SK-N-SH (cell line): ENCODE data around the gene TTN. TPM values are rescaled to one million over a fixed set of nuclear protein-coding genes. Genes with fewer than 3 reads are reported as not detected.

Experiments
- CTCF ChIA-PET: fragments of 300-600, 350-600 bp; formaldehyde crosslinking; extraction: SDS; loops from one replicate; lab custom pipeline; 2021; lab: Yijun Ruan, JAX
- POLR2A ChIA-PET: fragments of 350-600 bp; sonication (Branson Sonifier 250); formaldehyde crosslinking; extraction: SDS; loops from one replicate; lab custom pipeline; 2020; ENCODE audit warnings: antibody characterized with exemption, inconsistent platforms; lab: Yijun Ruan, JAX
- DNase-seq: peaks from one replicate; pipeline ENCODE4 v3.0.0; 2012
- H2AFZ ChIP-seq: fragments of 200-600 bp; sonication (generic); 2 replicates; pipeline ENCODE4 v1.8.1; 2016; ENCODE audit warnings: antibody characterized with exemption, mild to moderate bottlenecking, low read depth
- H3F3A ChIP-seq: fragments of 200-600 bp; sonication (generic); replicated peaks from 2 replicates; pipeline ENCODE3; 2016; ENCODE audit warnings: antibody characterized with exemption, mild to moderate bottlenecking; ENCODE audit not compliant: insufficient read depth
- H3K27ac ChIP-seq, 2 experiments: fragments of 200-500 bp in 1 of 2; fragments of 200-600 bp in 1 of 2; sonication (Bioruptor generic) in 1 of 2; sonication (generic), shearing (Covaris generic) in 1 of 2; 2 replicates each; pipeline versions ENCODE4 v1.5.1 to v1.6.1; 2014 to 2016; ENCODE audit warnings: low read depth in 2 of 2, inconsistent platforms in 1 of 2, low read length in 1 of 2, mild to moderate bottlenecking in 1 of 2, mixed read lengths in 1 of 2
- H3K27me3 ChIP-seq: fragments of 200-600 bp; sonication (generic), shearing (Covaris generic); 2 replicates; pipeline ENCODE4 v1.6.1; 2016; ENCODE audit warnings: mixed run types; ENCODE audit not compliant: insufficient read depth
- H3K36me3 ChIP-seq, 2 experiments: fragments of 200-500 bp in 1 of 2; fragments of 200-600 bp in 1 of 2; sonication (Bioruptor generic) in 1 of 2; sonication (generic) in 1 of 2; replicated peaks in 1 of 2; 2 replicates each; pipeline versions ENCODE3 to v1.5.1; 2014 to 2016; ENCODE audit warnings: low read length in 1 of 2, mild to moderate bottlenecking in 1 of 2; ENCODE audit not compliant: insufficient read depth in 2 of 2, control insufficient read depth in 1 of 2
- H3K4me1 ChIP-seq, 2 experiments: fragments of 200-500 bp in 1 of 2; fragments of 200-600 bp in 1 of 2; sonication (Bioruptor generic) in 1 of 2; sonication (generic), shearing (Covaris generic) in 1 of 2; 2 replicates each; pipeline versions ENCODE4 v1.5.1 to v1.6.1; 2014 to 2016; ENCODE audit warnings: low read depth in 1 of 2, low read length in 1 of 2, mixed run types in 1 of 2; ENCODE audit not compliant: insufficient read depth in 2 of 2, control insufficient read depth in 1 of 2
- H3K4me2 ChIP-seq: fragments of 200-600 bp; sonication (generic), shearing (Covaris generic); 2 replicates; pipeline ENCODE4 v1.6.1; 2017; ENCODE audit warnings: mixed run types
- H3K4me3 ChIP-seq, 2 experiments: fragments of 200-500 bp in 1 of 2; fragments of 200-600 bp in 1 of 2; sonication (Bioruptor generic) in 1 of 2; sonication (generic), shearing (Covaris generic) in 1 of 2; 2 replicates each; pipeline versions ENCODE4 v1.5.1 to v1.8.1; 2014 to 2016; ENCODE audit warnings: low read depth in 2 of 2, inconsistent platforms in 1 of 2, low read length in 1 of 2, mild to moderate bottlenecking in 1 of 2, mixed read lengths in 1 of 2, moderate library complexity in 1 of 2
- H3K79me2 ChIP-seq: fragments of 200-600 bp; sonication (generic); 2 replicates; pipeline ENCODE4 v1.8.1; 2017; ENCODE audit warnings: mild to moderate bottlenecking; ENCODE audit not compliant: insufficient read depth
- H3K9ac ChIP-seq: fragments of 200-600 bp; sonication (generic); 2 replicates; pipeline ENCODE4 v1.6.1; 2017; ENCODE audit warnings: mixed run types
- H3K9me2 ChIP-seq: fragments of 200-600 bp; sonication (generic); 2 replicates; pipeline ENCODE4 v1.6.1; 2017; ENCODE audit warnings: mixed run types
- H3K9me3 ChIP-seq: fragments of 200-600 bp; sonication (generic); 2 replicates; pipeline ENCODE4 v1.6.1; 2017; ENCODE audit warnings: mixed run types, mild to moderate bottlenecking, moderate library complexity
- H4K20me1 ChIP-seq: fragments of 200-600 bp; sonication (generic); 2 replicates; pipeline ENCODE4 v1.6.1; 2017; ENCODE audit warnings: mild to moderate bottlenecking, mixed run types; ENCODE audit not compliant: insufficient read depth
- CHD2 ChIP-seq: fragments of 150-350 bp; IDR thresholded peaks from 2 replicates; pipeline ENCODE4 v1.6.1; 2018; ENCODE audit warnings: low read length; ENCODE audit not compliant: partially characterized antibody
- ELF1 ChIP-seq: IDR thresholded peaks from 2 replicates; pipeline ENCODE4 v1.4.0; 2012
- EP300 ChIP-seq, 2 experiments: IDR thresholded peaks; 2 replicates each; pipeline versions ENCODE4 v1.4.0 to v1.6.1; 2012; ENCODE audit warnings: borderline replicate concordance in 1 of 2, low read depth in 1 of 2, low read length in 1 of 2
- EZH2phosphoT487 ChIP-seq: fragments of 200-600 bp; sonication (generic); IDR thresholded peaks from 2 replicates; pipeline ENCODE4 v1.6.1; 2017; ENCODE audit warnings: low read depth, mixed run types, mild to moderate bottlenecking, antibody characterized with exemption, moderate library complexity, borderline replicate concordance
- FOXJ3 ChIP-seq: sonication (generic); formaldehyde crosslinking; IDR thresholded peaks from 2 replicates; pipeline ENCODE4 v1.5.1; 2020; ENCODE audit warnings: mild to moderate bottlenecking, missing genetic modification reagents
- GATA2 ChIP-seq: sonication (generic); formaldehyde crosslinking; IDR thresholded peaks from 2 replicates; pipeline ENCODE4 v1.5.0; 2020; ENCODE audit warnings: mild to moderate bottlenecking, missing genetic modification reagents
- IRF3 ChIP-seq: fragments of 150-350 bp; IDR thresholded peaks from 2 replicates; pipeline ENCODE4 v1.6.1; 2016; ENCODE audit warnings: mild to moderate bottlenecking, low read depth, low read length
- MEF2A ChIP-seq: IDR thresholded peaks from 2 replicates; pipeline ENCODE4 v1.4.0; 2012; ENCODE audit warnings: low read depth, borderline replicate concordance
- MXI1 ChIP-seq: IDR thresholded peaks from 2 replicates; pipeline ENCODE4 v1.6.1; 2012; ENCODE audit warnings: mild to moderate bottlenecking, low read depth, low read length, improper control_type of control experiment
- NRF1 ChIP-seq: IDR thresholded peaks from 2 replicates; pipeline ENCODE4 v1.6.1; 2012; ENCODE audit warnings: low read depth, mild to moderate bottlenecking, low read length
- POLR2AphosphoS5 ChIP-seq: IDR thresholded peaks from 2 replicates; pipeline ENCODE4 v1.6.1; 2012; ENCODE audit warnings: low read depth, low read length
- RAD21 ChIP-seq: IDR thresholded peaks from 2 replicates; pipeline ENCODE4 v1.6.1; 2012; ENCODE audit warnings: mild to moderate bottlenecking, low read length
- RXRA ChIP-seq: IDR thresholded peaks from 2 replicates; pipeline ENCODE4 v1.4.0; 2012; ENCODE audit warnings: low read depth, mild to moderate bottlenecking, borderline replicate concordance
- SIN3A ChIP-seq: IDR thresholded peaks from 2 replicates; pipeline ENCODE4 v1.6.1; 2012; ENCODE audit warnings: low read depth, mild to moderate bottlenecking, low read length, moderate library complexity, borderline replicate concordance
- SMC3 ChIP-seq: IDR thresholded peaks from 2 replicates; pipeline ENCODE4 v1.6.1; 2012; ENCODE audit warnings: low read depth, low read length, improper control_type of control experiment
- TEAD4 ChIP-seq: IDR thresholded peaks from 2 replicates; pipeline ENCODE4 v1.4.0; 2012; ENCODE audit warnings: mild to moderate bottlenecking, borderline replicate concordance; ENCODE audit not compliant: insufficient read depth
- ZBTB33 ChIP-seq: IDR thresholded peaks from 2 replicates; pipeline ENCODE4 v1.4.0; 2012; ENCODE audit warnings: low read depth, borderline replicate concordance
- WGBS: methylation state at CpG from one replicate; pipeline ENCODE4 v1.1.6; 2017; ENCODE audit warnings: low lambda C conversion rate; 5-methylcytosine and 5-hydroxymethylcytosine counted together
- polyA plus RNA-seq, 3 experiments: library from polyadenylated mRNA; depleted of rRNA; stranded (reverse); fragments of >200 nt; gene quantifications; 2 replicates each; pipeline ENCODE4 v1.2.3, GENCODE V29; 2012
- TF ChIP-seq, protein P1 (sequence below): IDR thresholded peaks from 2 replicates; pipeline ENCODE4 v1.4.0; 2012; ENCODE audit warnings: low read depth
- TF ChIP-seq, protein P2 (sequence below): fragments of 150-350 bp; IDR thresholded peaks from 2 replicates; pipeline ENCODE4 v1.6.1; 2017; ENCODE audit warnings: antibody characterized with exemption, low read length, low read depth, borderline replicate concordance
- TF ChIP-seq, protein P3 (sequence below): IDR thresholded peaks from 2 replicates; pipeline ENCODE4 v1.6.1; 2012; ENCODE audit warnings: mild to moderate bottlenecking, low read depth, low read length, moderate library complexity

The TTN gene
- polyA plus RNA-seq, 1 of the 3 experiments (the other 2 are of a cell fraction): 0.08 TPM

DNA sequence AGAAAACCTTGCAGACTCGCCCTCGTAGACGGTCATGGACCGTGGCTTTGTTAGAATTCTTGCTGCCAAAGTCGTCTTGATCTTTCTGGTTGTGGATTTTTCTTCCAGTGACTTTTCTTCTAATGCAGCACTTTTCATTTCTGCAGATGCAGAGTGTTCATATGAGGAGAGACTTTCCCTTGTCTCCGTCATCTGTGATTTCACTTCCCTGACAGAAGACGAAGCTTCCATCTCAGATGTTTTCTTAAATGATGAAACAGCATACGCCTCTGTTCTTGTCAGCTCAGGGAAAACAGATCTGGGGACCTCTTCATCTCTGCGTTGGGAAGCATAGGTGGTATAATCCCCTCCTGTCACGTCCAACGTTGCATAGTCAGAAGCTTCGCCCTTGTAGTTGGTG lies 276.1 kb downstream of the TTN start:
- CTCF ChIA-PET: no interaction called here
- H3K79me2 ChIP-seq: peaks cover 68% of the 10 kb centered on the region
- 88% methylated on average over 12 of the region's 12 CpGs for WGBS
- no peak overlapping the region for H3K4me2 ChIP-seq
- DNase-seq: no peak
- no peaks in the 10 kb centered on the region for H4K20me1 ChIP-seq
- no peaks in the 10 kb centered on the region for H3K9me2 ChIP-seq
- H3K36me3 ChIP-seq: peaks cover 10 to 44% of the 10 kb centered on the region in 2 experiments
- H3K9me3 ChIP-seq: no peaks in the 10 kb centered on the region
- no peak overlapping the region for H3K27ac ChIP-seq
- no peak overlapping the region for H3K9ac ChIP-seq
- no peaks in the 10 kb centered on the region for H3K4me1 ChIP-seq
- no peaks in the 10 kb centered on the region for H3K27me3 ChIP-seq
- POLR2A ChIA-PET: no interaction called here
- no peaks in the 10 kb centered on the region for H3F3A ChIP-seq
- no peak overlapping the region for H2AFZ ChIP-seq
- no peak overlapping the region for H3K4me3 ChIP-seq
- TF ChIP-seq CHD2 (no peak), POLR2AphosphoS5 (no peak), ZBTB33 (no peak), MEF2A (no peak), RXRA (no peak), FOXJ3 (no peak), TEAD4 (no peak), SMC3 (no peak), SIN3A (no peak), EP300 (IDR thresholded peaks at IDR 0.05; ENCODE audit: borderline replicate concordance in 1 of 2, low read depth in 1 of 2, low read length in 1 of 2) (no peak), NRF1 (no peak), GATA2 (no peak), RAD21 (no peak), IRF3 (no peak), ELF1 (no peak), EZH2phosphoT487 (no peak), MXI1 (no peak)
- TF ChIP-seq, protein P1, sequence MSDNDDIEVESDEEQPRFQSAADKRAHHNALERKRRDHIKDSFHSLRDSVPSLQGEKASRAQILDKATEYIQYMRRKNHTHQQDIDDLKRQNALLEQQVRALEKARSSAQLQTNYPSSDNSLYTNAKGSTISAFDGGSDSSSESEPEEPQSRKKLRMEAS: no peak
- TF ChIP-seq, protein P2, sequence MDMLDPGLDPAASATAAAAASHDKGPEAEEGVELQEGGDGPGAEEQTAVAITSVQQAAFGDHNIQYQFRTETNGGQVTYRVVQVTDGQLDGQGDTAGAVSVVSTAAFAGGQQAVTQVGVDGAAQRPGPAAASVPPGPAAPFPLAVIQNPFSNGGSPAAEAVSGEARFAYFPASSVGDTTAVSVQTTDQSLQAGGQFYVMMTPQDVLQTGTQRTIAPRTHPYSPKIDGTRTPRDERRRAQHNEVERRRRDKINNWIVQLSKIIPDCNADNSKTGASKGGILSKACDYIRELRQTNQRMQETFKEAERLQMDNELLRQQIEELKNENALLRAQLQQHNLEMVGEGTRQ: no peak
- TF ChIP-seq, protein P3, sequence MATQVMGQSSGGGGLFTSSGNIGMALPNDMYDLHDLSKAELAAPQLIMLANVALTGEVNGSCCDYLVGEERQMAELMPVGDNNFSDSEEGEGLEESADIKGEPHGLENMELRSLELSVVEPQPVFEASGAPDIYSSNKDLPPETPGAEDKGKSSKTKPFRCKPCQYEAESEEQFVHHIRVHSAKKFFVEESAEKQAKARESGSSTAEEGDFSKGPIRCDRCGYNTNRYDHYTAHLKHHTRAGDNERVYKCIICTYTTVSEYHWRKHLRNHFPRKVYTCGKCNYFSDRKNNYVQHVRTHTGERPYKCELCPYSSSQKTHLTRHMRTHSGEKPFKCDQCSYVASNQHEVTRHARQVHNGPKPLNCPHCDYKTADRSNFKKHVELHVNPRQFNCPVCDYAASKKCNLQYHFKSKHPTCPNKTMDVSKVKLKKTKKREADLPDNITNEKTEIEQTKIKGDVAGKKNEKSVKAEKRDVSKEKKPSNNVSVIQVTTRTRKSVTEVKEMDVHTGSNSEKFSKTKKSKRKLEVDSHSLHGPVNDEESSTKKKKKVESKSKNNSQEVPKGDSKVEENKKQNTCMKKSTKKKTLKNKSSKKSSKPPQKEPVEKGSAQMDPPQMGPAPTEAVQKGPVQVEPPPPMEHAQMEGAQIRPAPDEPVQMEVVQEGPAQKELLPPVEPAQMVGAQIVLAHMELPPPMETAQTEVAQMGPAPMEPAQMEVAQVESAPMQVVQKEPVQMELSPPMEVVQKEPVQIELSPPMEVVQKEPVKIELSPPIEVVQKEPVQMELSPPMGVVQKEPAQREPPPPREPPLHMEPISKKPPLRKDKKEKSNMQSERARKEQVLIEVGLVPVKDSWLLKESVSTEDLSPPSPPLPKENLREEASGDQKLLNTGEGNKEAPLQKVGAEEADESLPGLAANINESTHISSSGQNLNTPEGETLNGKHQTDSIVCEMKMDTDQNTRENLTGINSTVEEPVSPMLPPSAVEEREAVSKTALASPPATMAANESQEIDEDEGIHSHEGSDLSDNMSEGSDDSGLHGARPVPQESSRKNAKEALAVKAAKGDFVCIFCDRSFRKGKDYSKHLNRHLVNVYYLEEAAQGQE: no peak
